Neuron (in vitro differentiated cells): Measurements from ENCODE around the gene GABPB2.

Experiments
- H2AFZ ChIP-seq: one replicate; pipeline ENCODE4 v1.6.1; 2013; ENCODE audit warnings: low read depth, mild to moderate bottlenecking, inconsistent platforms, low read length, moderate library complexity
- H3K27me3 ChIP-seq: one replicate; pipeline ENCODE4 v1.6.1; 2013; ENCODE audit warnings: low read length; ENCODE audit not compliant: insufficient read depth
- H3K36me3 ChIP-seq: one replicate; pipeline ENCODE4 v1.6.1; 2013; ENCODE audit warnings: low read length; ENCODE audit not compliant: insufficient read depth
- H3K4me1 ChIP-seq: one replicate; pipeline ENCODE4 v1.6.1; 2013; ENCODE audit warnings: low read length; ENCODE audit not compliant: insufficient read depth
- H3K4me3 ChIP-seq: 2 replicates; pipeline ENCODE4 v1.5.1; 2013; ENCODE audit warnings: mild to moderate bottlenecking, low read length, moderate library complexity
- H3K9me3 ChIP-seq: one replicate; pipeline ENCODE4 v1.6.1; 2013; ENCODE audit warnings: low read length

GABPB2 gene

GRCh38 chr1:151070474-151071276 is at the start of gene GABPB2:
TSS of gene GABPB2 (plus strand) at chr1:151070761. CDS start at chr1:151088190, 17,429 bp downstream.
- Histone ChIP-seq H2AFZ (no peak within 1 kb of the TSS), H3K36me3 (peaks cover 45% of the 10 kb centered on the region), H3K27me3 (no peaks in the 10 kb centered on the region), H3K9me3 (peaks cover 4% of the 10 kb centered on the region), H3K4me1 (no peaks in the 10 kb centered on the region), H3K4me3 (peak within 1 kb of the TSS; percentile 44)

GRCh38 chr1:151024540-151025146 is 45.9 kb upstream of the GABPB2 start:
- no peak overlapping the region for H3K4me3 ChIP-seq
- no peaks in the 10 kb centered on the region for H3K27me3 ChIP-seq
- no peak overlapping the region for H2AFZ ChIP-seq
- H3K4me1 ChIP-seq = no peaks in the 10 kb centered on the region
- H3K36me3 ChIP-seq = peaks cover 23% of the 10 kb centered on the region
- no peaks in the 10 kb centered on the region for H3K9me3 ChIP-seq

GRCh38 chr1:151026460-151026859 is 44.1 kb upstream of the GABPB2 start:
- Histone ChIP-seq H3K27me3 (no peaks in the 10 kb centered on the region), H2AFZ (no peak overlapping the region), H3K36me3 (peaks cover 34% of the 10 kb centered on the region), H3K4me1 (no peaks in the 10 kb centered on the region), H3K4me3 (no peak overlapping the region), H3K9me3 (no peaks in the 10 kb centered on the region)

- Histone ChIP-seq H3K9me3 (no peaks in the 10 kb centered on the region), H3K36me3 (peaks cover 45% of the 10 kb centered on the region), H3K27me3 (no peaks in the 10 kb centered on the region), H3K4me1 (no peaks in the 10 kb centered on the region), H2AFZ (no peak overlapping the region), H3K4me3 (no peak overlapping the region)
Measured at GRCh38 chr1:151032164-151032563, 38.4 kb upstream of the GABPB2 start.

GRCh38 chr1:151035167-151035566 is 35.4 kb upstream of the GABPB2 start:
- Histone ChIP-seq H3K4me3 (no peak overlapping the region), H3K9me3 (no peaks in the 10 kb centered on the region), H3K27me3 (no peaks in the 10 kb centered on the region), H3K4me1 (no peaks in the 10 kb centered on the region), H2AFZ (no peak overlapping the region), H3K36me3 (peaks cover 34% of the 10 kb centered on the region)

GRCh38 chr1:151036356-151036755 is 34.2 kb upstream of the GABPB2 start, which contains the start of gene BNIPL:
TSS of gene BNIPL (plus strand) at chr1:151036586. CDS start at chr1:151036726, 140 bp downstream.
- no peaks in the 10 kb centered on the region for H3K9me3 ChIP-seq
- no peak within 1 kb of the TSS for H2AFZ ChIP-seq
- H3K27me3 ChIP-seq = no peaks in the 10 kb centered on the region
- no peaks in the 10 kb centered on the region for H3K4me1 ChIP-seq
- peaks cover 24% of the 10 kb centered on the region for H3K36me3 ChIP-seq
- no peak within 1 kb of the TSS for H3K4me3 ChIP-seq

- H3K4me1 ChIP-seq = no peaks in the 10 kb centered on the region
- H2AFZ ChIP-seq = no peak overlapping the region
- no peaks in the 10 kb centered on the region for H3K9me3 ChIP-seq
- no peak overlapping the region for H3K4me3 ChIP-seq
- peaks cover 21% of the 10 kb centered on the region for H3K36me3 ChIP-seq
- no peaks in the 10 kb centered on the region for H3K27me3 ChIP-seq
Measured at GRCh38 chr1:151037032-151037431, 33.5 kb upstream of the GABPB2 start.

GRCh38 chr1:151039521-151039920 is 31.0 kb upstream of the GABPB2 start:
- Histone ChIP-seq H3K36me3 (peaks cover 11% of the 10 kb centered on the region), H3K9me3 (no peaks in the 10 kb centered on the region), H3K27me3 (no peaks in the 10 kb centered on the region), H2AFZ (no peak overlapping the region), H3K4me3 (no peak overlapping the region), H3K4me1 (no peaks in the 10 kb centered on the region)

- Histone ChIP-seq H3K4me1 (peaks cover 4% of the 10 kb centered on the region), H3K9me3 (no peaks in the 10 kb centered on the region), H3K27me3 (no peaks in the 10 kb centered on the region), H3K4me3 (no peak overlapping the region), H2AFZ (no peak overlapping the region), H3K36me3 (no peaks in the 10 kb centered on the region)
Measured at GRCh38 chr1:151043163-151043562, 27.4 kb upstream of the GABPB2 start.

GRCh38 chr1:151047591-151047924 is 23.0 kb upstream of the GABPB2 start, which contains the start of gene C1orf56:
TSS of gene C1orf56 (plus strand) at chr1:151047751. CDS start at chr1:151047848, 97 bp downstream.
- Histone ChIP-seq H3K4me3 (peak within 1 kb of the TSS; percentile 77), H3K27me3 (no peaks in the 10 kb centered on the region), H3K9me3 (no peaks in the 10 kb centered on the region), H2AFZ (peak within 1 kb of the TSS; percentile 96), H3K36me3 (peaks cover 13% of the 10 kb centered on the region), H3K4me1 (peaks cover 14% of the 10 kb centered on the region)

- peaks cover 18% of the 10 kb centered on the region for H3K36me3 ChIP-seq
- peaks cover 14% of the 10 kb centered on the region for H3K4me1 ChIP-seq
- H3K27me3 ChIP-seq = no peaks in the 10 kb centered on the region
- peak overlapping the region; percentile 96 for H2AFZ ChIP-seq
- no peaks in the 10 kb centered on the region for H3K9me3 ChIP-seq
- H3K4me3 ChIP-seq = peak overlapping the region; percentile 77
Measured at GRCh38 chr1:151047925-151048644, 22.5 kb upstream of the GABPB2 start.

- H3K4me3 ChIP-seq = peak overlapping the region; percentile 77
- H3K36me3 ChIP-seq = peaks cover 21% of the 10 kb centered on the region
- no peaks in the 10 kb centered on the region for H3K9me3 ChIP-seq
- no peak overlapping the region for H2AFZ ChIP-seq
- no peaks in the 10 kb centered on the region for H3K27me3 ChIP-seq
- H3K4me1 ChIP-seq = peaks cover 14% of the 10 kb centered on the region
Measured at GRCh38 chr1:151048645-151049032, 21.9 kb upstream of the GABPB2 start.

GRCh38 chr1:151049458-151049857 is 21.1 kb upstream of the GABPB2 start:
- no peak overlapping the region for H2AFZ ChIP-seq
- no peaks in the 10 kb centered on the region for H3K9me3 ChIP-seq
- H3K4me1 ChIP-seq = peaks cover 14% of the 10 kb centered on the region
- H3K36me3 ChIP-seq = peaks cover 30% of the 10 kb centered on the region
- H3K27me3 ChIP-seq = no peaks in the 10 kb centered on the region
- H3K4me3 ChIP-seq = no peak overlapping the region
